ENCODE data around the gene FAM151A.

FAM151A gene

DNA sequence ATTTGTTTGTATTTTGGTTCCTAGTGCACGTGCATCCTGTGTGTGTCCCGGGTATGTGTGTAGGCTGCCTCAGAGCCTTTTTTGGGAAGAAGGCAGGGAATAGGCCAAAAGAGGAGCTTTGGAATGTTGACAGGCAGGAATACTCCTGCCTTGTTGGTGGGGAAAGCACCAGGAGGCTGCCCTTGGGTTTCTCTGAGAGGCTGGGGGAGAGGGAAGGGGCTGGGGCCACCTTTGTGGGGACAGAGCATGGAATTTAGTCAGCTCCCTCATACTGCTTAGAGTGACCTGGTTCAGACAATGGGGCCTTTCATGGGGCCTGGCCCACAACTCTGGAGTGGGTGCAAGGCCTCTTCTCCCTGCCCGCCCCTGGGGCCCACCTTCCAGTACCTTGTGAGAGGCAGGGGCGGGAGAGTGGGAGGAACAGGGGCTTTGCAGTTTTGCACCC lies 44.0 kb downstream of the FAM151A start:
- no peak for DNase-seq (ENCODE audit: low spot score)

DNA sequence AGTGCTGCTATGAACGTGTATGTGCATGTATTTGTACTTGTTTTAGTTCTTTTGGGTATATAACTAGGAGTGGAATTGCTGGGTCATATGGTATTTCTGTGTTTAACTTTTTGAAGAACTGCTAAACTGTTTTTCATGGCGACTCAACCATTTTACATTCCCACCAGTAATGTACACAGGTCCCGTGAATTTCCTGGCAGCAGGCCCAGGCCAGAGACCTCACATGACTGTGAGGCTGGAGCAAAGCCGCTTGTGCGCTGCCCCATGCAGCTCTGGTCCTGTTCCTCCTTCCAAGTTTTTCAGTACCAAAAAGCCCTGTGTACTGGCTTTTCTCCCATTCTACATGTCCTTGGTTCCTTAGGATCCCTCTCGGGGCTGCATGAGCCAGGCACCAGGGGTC lies 45.7 kb downstream of the FAM151A start:
- no peak for DNase-seq (ENCODE audit: low spot score)

DNA sequence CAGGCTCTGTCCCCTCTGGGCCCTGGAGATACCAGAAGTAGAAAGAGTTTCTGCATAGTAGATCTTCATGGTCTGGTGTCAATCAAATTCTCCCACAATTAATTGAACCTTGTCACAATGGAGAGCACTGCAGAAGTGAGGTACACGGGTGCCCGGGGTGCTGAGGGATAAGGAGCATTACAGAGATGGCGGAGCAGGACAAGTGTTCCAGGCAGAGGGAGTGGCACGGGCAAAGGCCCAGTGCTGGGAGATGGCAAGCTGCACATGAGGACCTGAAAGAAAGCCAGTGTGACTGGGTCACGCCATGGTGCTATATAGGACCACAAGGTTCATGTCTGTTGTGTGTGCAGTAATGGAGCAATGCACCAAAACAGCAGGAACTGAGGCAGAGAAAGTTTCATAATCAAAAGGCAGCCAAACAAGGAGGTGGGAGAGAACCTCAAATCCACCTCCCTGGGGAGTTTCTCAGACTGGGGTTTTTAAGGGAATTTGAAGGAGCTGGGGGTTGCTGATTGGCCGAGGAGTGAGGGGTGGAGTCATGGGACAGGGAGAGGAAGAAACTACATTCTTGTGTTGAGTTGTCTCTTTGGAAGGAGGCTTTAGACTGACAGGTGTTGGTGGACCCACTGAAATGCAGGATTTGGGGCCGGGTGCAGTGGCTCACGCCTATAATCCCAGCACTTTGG lies 47.6 kb downstream of the FAM151A start:
- DNase-seq (ENCODE audit: low spot score), result no peak

DNA sequence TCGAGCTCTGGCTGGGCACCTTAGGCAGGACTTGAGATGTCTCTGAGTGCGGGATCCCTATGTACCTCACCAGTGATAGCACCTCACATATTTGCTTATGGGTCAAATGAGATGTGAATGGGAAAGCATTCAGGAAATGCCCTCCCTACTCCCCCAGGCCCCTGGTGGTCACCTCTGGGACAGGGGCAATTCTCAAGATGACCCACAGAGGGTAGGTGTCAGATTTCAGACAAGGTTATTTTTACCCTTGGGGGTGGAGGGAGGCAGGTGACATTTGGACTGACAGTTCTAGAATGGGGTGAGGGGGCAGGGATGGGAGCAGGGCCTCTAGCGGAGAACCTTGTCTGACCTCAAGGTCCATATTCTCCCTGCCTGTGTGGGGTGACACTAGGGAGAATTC lies 48.2 kb downstream of the FAM151A start:
- no peak for DNase-seq (ENCODE audit: low spot score)

DNA sequence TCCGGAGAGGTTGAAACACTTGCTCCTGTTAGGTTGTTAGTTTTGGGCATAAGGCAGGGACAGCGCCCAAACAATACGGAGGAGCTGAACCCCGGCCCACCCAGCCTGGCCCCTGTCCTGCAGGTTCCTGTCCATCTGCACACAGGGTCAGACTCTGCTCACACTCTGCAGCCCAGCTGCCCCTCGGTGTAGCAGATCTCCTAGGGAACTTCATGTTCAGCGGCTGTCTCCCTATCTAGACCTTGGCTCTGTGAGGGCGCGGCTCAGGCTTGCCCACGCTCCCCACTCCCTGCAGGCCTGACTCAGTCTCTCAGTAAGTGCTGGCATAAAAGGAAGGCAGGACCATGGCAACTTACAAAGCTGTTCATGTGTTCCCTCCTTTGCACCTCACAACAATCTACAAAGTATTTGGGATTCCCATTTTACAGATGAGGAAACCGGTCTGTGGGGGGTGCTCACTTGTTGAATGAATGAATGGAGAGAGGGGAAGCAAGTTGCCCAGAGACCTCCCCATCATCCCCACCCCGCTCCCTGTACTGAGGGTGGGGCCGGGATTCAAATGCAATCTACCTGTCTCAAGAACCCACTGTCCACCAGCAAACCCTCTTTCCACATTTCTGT lies 49.1 kb downstream of the FAM151A start:
- DNase-seq (ENCODE audit: low spot score), result no peak

DNA sequence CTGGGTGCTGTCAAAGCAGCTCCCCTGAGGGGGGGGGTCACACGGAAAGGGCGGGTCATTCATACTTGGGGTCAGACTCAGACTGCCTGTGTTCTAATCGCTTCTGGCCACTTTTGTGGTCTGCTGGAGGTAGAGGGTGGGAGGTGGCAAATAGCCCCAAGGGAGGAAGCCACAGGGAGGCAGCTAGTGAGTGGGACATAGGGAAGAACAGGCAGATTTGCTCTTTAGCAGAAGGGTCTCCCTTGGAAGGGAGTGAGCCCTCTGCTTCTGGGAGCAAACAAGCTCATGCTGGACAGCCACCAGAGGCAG lies 50.8 kb downstream of the FAM151A start:
- no peak for DNase-seq (ENCODE audit: low spot score)

DNA sequence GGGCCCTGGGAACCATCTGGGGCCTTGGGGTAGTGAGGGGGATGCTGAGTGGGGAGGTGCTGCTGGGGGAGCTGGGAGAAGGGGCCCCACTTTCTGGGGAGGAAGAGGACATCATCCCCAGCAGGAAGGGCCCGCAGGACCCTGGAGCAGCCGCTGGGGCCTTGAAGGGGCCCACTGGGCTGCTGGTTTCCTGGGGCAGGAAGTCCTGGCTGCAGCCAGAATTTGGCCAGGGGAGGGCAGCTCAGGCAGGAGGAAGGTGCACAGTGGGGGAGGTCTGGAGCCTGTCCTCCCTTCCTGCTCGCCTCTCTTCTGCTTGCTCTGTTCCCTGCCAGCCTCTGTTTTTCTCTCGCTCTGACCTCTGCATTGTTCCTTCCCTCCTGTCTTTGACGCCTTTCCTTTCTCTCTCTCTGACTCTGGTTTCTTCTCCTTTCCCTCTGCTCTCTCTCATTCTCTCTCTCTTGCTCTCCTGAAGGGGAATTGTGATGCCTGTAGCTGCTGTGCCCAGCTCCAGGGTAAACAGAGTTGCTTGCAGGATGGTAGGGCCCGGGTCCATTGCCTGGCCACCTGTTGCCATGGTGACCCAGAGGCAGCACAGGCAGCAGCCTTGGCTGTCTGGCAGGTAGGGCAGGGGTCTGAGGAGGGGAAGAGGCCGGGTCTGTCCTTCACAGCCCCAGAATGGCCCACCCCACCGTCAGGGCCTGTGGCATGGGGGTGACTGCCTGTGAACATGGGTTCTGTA lies 51.4 kb downstream of the FAM151A start:
- DNase-seq (ENCODE audit: low spot score), result no peak

DNA sequence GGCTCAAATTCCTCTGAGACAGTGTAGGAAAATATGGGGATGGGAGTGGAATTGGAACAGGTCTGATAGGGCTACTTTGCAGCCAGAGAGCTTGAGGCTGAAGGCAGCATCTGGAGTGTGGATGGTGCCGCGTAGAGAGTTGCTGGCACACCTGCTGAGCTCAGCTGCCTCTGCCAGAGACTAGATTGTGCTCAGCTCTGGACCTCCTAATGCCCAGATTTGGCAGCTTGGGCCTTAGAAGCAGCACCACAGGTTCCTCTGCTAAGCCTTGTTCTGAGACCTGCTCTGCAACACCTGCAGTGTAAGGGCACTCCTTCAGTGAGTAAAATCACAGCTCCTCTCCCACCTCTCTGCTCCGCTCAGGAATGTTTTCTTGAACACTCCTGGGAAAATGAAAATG lies 52.0 kb downstream of the FAM151A start:
- DNase-seq (ENCODE audit: low spot score), result no peak

DNA sequence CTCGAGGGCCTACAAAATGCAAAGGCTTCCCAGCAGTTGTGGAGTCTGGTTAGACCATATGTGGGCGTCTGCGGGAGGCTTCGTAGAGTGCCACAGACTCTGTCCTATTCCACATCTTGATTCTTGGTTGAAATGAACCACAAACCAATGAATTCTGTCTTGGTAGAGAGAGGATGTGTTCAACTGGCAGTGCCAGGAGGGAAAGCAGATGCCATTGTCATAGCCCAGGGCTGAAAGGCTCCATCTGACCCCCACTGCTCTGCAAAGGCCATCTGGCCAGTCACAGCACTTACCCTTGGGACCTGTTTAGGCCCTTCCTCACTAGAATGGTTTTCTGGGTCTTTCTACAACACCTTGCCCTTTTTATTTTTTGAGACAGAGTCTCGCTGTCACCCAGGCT lies 53.2 kb downstream of the FAM151A start:
- no peak for DNase-seq (ENCODE audit: low spot score)

DNA sequence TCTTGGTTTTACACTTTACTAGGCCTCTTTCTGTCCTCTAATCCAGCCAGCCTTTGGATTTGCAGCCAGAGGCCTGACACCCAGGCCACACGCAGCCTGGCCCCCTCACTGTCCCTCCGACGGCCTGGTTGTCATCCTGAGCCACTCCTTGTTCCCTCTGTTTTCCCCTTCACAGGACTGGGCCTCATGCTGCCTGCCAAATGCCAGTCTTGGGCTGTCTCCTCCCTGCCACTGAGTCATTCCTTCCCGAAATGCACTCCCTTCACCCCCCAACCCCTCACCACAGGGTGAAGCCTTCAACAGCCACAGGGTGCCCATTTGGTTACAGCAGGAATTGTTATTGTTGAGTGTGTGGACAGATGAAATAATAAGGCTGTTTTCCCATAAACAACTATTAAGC lies 54.0 kb downstream of the FAM151A start:
- no peak for DNase-seq (ENCODE audit: low spot score)

DNA sequence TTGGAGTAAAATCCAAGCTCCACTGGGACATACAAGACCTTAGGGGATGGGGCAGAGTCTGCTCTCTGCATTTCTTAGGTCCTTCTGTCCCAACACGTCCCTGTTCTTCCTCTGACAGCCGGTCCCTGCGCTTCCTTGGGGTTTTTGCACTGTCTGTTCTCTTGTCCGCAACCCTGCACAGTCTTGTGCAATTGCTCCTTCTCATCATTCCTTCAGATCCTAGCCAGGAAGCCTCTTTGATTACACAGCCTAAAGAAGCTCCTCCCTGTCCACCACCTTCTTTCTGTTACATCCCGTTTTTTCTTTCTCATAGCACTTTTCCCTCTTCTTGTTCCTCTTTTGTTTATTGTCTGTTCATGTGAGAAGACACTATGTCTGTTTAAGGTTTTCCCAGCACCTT lies 55.4 kb downstream of the FAM151A start:
- no peak for DNase-seq (ENCODE audit: low spot score)

DNA sequence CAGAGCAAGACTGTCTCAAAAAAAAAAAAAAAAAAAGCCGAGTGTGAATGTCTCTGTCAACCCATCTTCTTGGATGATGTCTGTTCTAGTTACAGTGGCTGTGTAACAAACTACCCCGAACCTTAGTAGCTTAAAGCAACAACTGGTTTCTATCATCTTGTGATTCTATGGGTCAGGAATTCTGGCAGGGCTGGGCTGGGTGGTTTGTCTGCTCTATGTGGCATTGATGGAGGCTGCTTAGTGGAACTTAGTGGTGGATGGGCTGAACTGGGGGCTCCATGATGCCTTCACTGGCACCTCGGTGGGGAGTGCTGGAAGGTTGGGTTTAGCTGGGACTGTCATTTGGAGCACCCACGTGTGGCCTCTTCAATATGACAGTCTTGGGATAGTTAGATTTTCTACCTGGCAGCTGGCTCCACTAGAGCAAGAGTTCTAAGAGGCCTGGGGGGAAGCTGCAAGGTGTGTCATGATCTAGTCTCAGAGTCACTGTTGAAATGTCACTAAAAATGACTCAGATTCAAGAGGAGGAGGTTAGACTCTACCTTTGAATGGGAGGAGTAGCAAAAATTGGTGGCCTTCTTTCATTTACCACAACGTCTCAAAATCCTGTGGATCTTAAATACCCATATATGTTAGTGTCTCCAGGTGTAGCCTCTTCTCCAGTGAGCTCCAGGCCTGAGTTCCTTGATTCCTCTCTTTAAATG lies 56.7 kb downstream of the FAM151A start:
- no peak for DNase-seq (ENCODE audit: low spot score)

DNA sequence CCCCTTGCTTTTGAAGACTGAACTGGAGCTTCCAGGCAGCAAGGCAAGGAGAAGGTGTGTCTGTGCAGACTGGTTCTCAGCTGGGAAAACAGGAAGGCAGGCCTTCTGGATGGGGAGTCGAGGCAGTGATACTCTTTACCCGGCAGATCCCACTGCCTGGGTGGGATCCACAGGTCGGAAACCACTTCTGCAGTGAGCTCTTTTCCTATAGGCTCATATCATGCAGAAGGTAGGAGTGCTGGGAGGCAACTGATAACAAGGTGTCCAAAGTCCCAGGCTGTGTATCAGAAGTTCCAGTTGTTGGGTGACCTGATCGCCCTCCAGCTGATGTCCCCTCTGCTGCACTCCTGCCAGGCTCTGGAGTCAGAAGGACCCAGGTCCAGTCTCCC lies 58.2 kb downstream of the FAM151A start:
- no peak for DNase-seq (ENCODE audit: low spot score)

DNA sequence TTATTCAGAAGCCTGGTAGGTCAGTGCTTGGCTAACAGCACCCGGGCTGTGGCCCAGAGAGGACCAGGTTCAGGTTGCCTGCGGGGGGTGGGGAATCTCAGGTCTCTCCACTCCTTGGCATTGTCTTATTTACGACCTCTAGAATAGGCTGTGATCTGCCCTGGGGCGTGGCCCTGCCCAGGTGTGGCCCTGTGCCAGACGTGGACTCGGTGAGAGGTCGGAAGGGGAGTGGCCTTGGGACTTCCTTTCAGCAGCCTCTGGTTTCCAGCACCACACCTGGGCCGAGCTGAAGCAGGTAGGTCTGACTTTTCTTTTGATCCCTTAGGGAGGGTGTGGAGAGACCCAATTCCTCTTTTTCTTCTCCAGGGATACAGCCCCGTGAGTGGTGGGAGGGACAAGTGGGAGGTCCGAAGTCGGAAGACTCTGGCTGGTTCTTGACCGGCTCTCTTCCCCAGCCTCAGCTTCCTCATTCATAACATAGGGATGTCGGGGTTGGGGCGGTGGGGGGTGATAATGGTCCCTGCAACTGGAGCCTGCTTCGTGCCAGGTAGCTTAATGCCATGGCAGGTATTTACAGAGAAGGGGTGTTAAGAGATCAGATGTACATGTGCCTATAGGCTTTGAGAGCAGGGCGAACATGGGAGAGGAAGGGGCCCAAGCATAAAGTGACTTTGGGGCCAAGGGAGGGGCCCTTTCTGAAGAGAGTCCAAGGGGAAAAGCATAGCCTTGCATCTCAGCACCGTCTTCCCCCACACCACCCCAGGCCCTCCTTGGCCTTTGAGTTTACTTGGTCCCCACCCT lies 58.8 kb downstream of the FAM151A start:
- DNase-seq (ENCODE audit: low spot score), result no peak

DNA sequence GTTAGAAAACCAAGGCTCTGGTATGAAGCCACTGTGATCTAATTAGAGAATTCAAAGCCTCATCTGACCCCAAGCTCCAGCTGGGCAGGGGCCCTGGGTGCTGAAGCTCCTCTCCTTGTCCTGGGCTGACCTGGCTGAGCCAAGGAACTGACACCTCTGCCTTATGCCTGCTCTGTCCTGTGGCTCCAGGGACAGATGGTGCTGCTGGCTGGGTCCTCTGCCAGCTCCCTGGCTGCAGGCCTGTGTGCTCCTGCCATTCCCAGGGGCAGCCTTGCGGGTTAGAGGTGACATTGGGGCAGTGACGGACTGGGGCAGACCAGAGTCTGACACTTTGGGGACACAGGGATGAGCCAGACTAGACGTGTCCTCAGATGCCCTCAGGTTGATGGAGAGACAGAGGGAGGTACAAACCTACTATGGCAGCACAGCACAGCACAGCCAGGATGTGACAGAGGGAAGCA lies 63.5 kb downstream of the FAM151A start:
- DNase-seq (ENCODE audit: low spot score), result peak; percentile 66

All from D341Med (cell line).